ENCODE results near the gene GSTCD.

The GSTCD gene

GRCh38 chr4:105698607-105699006 is 10.0 kb upstream of the GSTCD start:
- TF ChIP-seq CTCF (IDR thresholded peaks at IDR 0.05; ENCODE audit: control extremely low read depth, extremely low read depth, low read depth, missing control alignments), result no peak
- ChIA-PET POLR2A (no interaction called here), CTCF (interaction anchor here (1.1 to 1.5 kb wide), 2 partner anchors 23 to 239 kb away, joined by 3 read pairs; no protein-coding TSS in a partner anchor)
- DNase-seq (ENCODE audit: extremely low spot score), result no peak

GRCh38 chr4:105707782-105708180 is 803 bp upstream of the GSTCD start:
- CTCF ChIA-PET, result interaction anchor here (0.8 to 4.3 kb wide), 3 partner anchors 8 to 187 kb away, joined by 5 to 20 read pairs (median 6); no protein-coding TSS in a partner anchor

GRCh38 chr4:105709081-105709450 is 482 bp downstream of the GSTCD start:
- no peak for DNase-seq (ENCODE audit: extremely low spot score)
- ChIA-PET CTCF (interaction anchor here (1.2 to 4.3 kb wide), 3 partner anchors 26 to 189 kb away, joined by 3 to 20 read pairs (median 6); no protein-coding TSS in a partner anchor), POLR2A (no interaction called here)
- no peak for TF ChIP-seq CTCF (IDR thresholded peaks at IDR 0.05; ENCODE audit: control extremely low read depth, extremely low read depth, low read depth, missing control alignments)

More at GRCh38 chr4:105707782-105708180, 803 bp upstream of the GSTCD start:
- no peak for DNase-seq (ENCODE audit: extremely low spot score)
- POLR2A ChIA-PET, result no interaction called here
- TF ChIP-seq CTCF (IDR thresholded peaks at IDR 0.05; ENCODE audit: control extremely low read depth, extremely low read depth, low read depth, missing control alignments), result no peak

GRCh38 chr4:105710012-105710600 is 1.5 kb downstream of the GSTCD start:
- ChIA-PET POLR2A (interaction anchor here (0.7 kb wide), 1 partner anchor 80 kb away, joined by 10 read pairs; no protein-coding TSS in a partner anchor), CTCF (interaction anchor here (0.8 to 4.3 kb wide), 6 partner anchors 9 to 237 kb away, joined by 3 to 20 read pairs (median 3); partner anchors contain the start of gene PPA2)
- no peak for DNase-seq (ENCODE audit: extremely low spot score)
- no peak for TF ChIP-seq CTCF (IDR thresholded peaks at IDR 0.05; ENCODE audit: control extremely low read depth, extremely low read depth, low read depth, missing control alignments)

DNA sequence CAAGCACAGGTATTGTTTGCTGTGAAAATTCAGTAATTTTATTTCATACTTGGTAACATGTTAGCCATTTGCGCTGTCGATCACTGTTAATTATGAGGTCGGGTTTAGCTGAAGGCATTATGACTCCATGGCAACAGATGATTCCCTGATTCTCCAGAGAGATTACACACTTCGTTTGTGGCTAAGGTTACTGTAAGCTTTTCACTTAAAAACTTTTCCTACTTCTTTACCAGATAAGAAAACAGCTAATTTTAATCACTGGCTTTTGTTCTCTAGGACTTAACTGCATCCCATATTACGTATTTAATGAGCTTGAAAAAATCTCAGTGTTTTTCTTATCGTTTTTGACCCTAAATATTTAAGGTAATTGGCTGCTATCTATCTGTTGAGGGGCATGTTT is 2.1 kb downstream of the GSTCD start:
- ChIA-PET CTCF (interaction anchor here (0.8 to 4.3 kb wide), 4 partner anchors 8 to 190 kb away, joined by 3 to 20 read pairs (median 3); no protein-coding TSS in a partner anchor), POLR2A (no interaction called here)
- no peak for TF ChIP-seq CTCF (IDR thresholded peaks at IDR 0.05; ENCODE audit: control extremely low read depth, extremely low read depth, low read depth, missing control alignments)
- DNase-seq (ENCODE audit: extremely low spot score), result no peak

DNA sequence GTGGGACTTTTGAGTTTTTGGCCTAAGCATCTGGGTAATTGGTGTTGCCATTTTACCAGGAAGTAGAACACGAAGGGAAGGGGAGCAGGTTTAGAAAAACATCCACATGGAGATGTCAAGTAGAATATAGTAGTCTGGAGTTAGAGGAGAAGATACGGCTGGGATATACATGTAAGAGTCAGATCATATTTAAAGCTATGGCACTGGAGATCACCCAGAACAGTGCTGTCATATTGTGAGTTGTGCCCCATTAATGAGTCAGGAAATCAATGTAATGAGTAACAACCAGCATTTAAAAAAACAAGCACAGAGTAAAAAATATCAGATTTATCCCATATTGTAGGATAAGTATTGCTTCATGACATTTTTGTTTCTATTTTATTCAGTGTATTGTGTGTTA is 4.2 kb downstream of the GSTCD start:
- TF ChIP-seq CTCF (IDR thresholded peaks at IDR 0.05; ENCODE audit: control extremely low read depth, extremely low read depth, low read depth, missing control alignments), result no peak
- ChIA-PET POLR2A (no interaction called here), CTCF (interaction anchor here (1.0 to 3.4 kb wide), 3 partner anchors 11 to 239 kb away, joined by 3 to 21 read pairs (median 4); partner anchors contain the start of gene PPA2)
- no peak for DNase-seq (ENCODE audit: extremely low spot score)
